C4-2B (cell line): ENCODE results near the gene PRKD2.

Experiments
- H3K27ac ChIP-seq: fragments of 450-650 bp; 2 replicates; pipeline ENCODE4 v1.5.1; 2017
- ZFX ChIP-seq: fragments of 450-650 bp; IDR thresholded peaks from 2 replicates; pipeline ENCODE4 v1.6.1; 2017
- TF ChIP-seq, protein P1 (sequence below): fragments of 450-650 bp; conservative IDR thresholded peaks from 2 replicates; pipeline ENCODE4 v1.5.1; 2017; ENCODE audit warnings: mild to moderate bottlenecking

PRKD2 gene

DNA sequence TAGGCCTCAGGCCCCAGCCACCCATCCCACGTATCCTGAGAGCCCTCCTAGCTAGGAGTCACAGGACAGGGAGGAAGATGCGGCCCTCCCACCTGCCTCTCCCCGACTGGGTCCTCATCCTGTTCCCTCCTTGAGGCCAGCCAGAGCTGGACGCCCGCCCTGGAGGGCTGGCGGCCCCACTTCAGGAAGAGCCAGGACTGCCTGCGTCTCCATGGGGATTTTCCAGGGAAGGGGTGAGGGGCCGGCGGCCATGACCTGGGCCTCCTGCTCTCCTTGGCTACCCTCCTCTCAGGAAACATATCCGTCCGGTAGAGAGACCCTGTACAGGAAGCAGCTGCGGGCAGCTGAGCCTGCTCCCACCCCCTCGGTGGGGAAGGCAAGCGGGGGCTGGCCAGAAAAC lies 11.3 kb upstream of the PRKD2 start:
- no peak for TF ChIP-seq ZFX
- TF ChIP-seq, protein P1, sequence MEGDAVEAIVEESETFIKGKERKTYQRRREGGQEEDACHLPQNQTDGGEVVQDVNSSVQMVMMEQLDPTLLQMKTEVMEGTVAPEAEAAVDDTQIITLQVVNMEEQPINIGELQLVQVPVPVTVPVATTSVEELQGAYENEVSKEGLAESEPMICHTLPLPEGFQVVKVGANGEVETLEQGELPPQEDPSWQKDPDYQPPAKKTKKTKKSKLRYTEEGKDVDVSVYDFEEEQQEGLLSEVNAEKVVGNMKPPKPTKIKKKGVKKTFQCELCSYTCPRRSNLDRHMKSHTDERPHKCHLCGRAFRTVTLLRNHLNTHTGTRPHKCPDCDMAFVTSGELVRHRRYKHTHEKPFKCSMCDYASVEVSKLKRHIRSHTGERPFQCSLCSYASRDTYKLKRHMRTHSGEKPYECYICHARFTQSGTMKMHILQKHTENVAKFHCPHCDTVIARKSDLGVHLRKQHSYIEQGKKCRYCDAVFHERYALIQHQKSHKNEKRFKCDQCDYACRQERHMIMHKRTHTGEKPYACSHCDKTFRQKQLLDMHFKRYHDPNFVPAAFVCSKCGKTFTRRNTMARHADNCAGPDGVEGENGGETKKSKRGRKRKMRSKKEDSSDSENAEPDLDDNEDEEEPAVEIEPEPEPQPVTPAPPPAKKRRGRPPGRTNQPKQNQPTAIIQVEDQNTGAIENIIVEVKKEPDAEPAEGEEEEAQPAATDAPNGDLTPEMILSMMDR, result no peak
- no peak overlapping the region for H3K27ac ChIP-seq

GRCh38 chr19:46727757-46728156 lies 10.8 kb upstream of the PRKD2 start:
- no peak overlapping the region for H3K27ac ChIP-seq
- TF ChIP-seq, protein P1, result no peak
- TF ChIP-seq ZFX, result no peak

DNA sequence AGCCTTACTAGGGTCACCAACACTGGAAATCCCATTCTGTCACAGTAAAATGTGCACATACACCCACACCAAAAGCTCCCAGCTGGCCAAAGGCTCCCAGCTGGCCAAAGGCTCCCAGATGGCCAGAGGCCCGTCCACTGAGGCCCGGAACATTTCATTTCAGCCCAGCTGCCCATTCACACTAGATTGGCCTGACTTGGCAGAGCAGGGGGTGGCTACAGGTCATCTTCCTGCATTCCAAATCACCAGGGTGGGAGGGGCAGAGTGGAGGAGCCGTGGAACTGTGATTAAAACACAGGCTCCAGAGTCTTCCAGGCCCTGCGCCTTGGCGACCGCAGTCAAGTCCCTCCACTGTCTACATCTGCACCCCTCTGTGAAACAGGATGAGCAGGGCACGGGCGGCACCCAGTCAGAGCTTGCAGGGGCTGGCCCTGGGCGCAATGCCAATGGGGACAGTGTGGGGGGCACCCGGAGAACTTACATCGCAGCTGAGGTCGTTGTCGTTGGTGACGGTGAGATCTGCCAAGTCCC lies 10.1 kb upstream of the PRKD2 start:
- no peak overlapping the region for H3K27ac ChIP-seq
- TF ChIP-seq ZFX, result no peak
- TF ChIP-seq, protein P1, result no peak

GRCh38 chr19:46726551-46726950 lies 9.6 kb upstream of the PRKD2 start:
- H3K27ac ChIP-seq, result no peak overlapping the region
- TF ChIP-seq, protein P1, result no peak
- TF ChIP-seq ZFX, result no peak

- no peak overlapping the region for H3K27ac ChIP-seq
- TF ChIP-seq, protein P1, result no peak
- no peak for TF ChIP-seq ZFX
These were observed 9.0 kb upstream of the PRKD2 start for GRCh38 chr19:46725859-46726393.

- TF ChIP-seq ZFX, result no peak
- TF ChIP-seq, protein P1, result no peak
- H3K27ac ChIP-seq, result no peak overlapping the region
These were observed 8.3 kb upstream of the PRKD2 start for GRCh38 chr19:46725036-46725820.

- no peak overlapping the region for H3K27ac ChIP-seq
- TF ChIP-seq ZFX, result no peak
- TF ChIP-seq, protein P1, result no peak
These were observed 7.6 kb upstream of the PRKD2 start for GRCh38 chr19:46724468-46724867.
